ENCODE data around the gene OR1J2. TPM values are rescaled to one million over a fixed set of nuclear protein-coding genes. Genes with fewer than 3 reads are reported as not detected.
"Not testable (repeated sequence)": the region's sequence is repeated elsewhere in the genome, so short reads cannot be mapped to it uniquely, and the experiment has no call there.

OR1J2 gene
- total RNA-seq, 1 donor from 2014 or later = not detected

- Mint-ChIP-seq H3K27ac (ENCODE audit: unreplicated experiment) (no peak overlapping the region), H3K4me3 (ENCODE audit: unreplicated experiment) (no peak overlapping the region)
- no peak for FAIRE-seq
Observed at GRCh38 chr9:122519376-122519775, 8.8 kb downstream of the OR1J2 start.

GRCh38 chr9:122526602-122527001 lies 16.0 kb downstream of the OR1J2 start:
- no peaks in the 10 kb centered on the region for H4K20me1 ChIP-seq (ENCODE audit: insufficient read depth, low read length)
- FAIRE-seq (no peak), DNase-seq (ENCODE audit: low read depth) (no peak)
- H3K4me1 ChIP-seq (ENCODE audit: insufficient read depth, low read length) = no peaks in the 10 kb centered on the region
- H3K4me3 Mint-ChIP-seq (ENCODE audit: unreplicated experiment) = no peak overlapping the region
- H3K4me1 Mint-ChIP-seq (ENCODE audit: low read depth, unreplicated experiment) = no peaks in the 10 kb centered on the region
- peaks cover 4% of the 10 kb centered on the region for H3K9me3 Mint-ChIP-seq (ENCODE audit: unreplicated experiment)
- no peaks in the 10 kb centered on the region for H3K36me3 ChIP-seq (ENCODE audit: insufficient read depth, low read length)
- H3K9me3 ChIP-seq (ENCODE audit: insufficient read depth, low read depth, low read length) = peaks cover 3% of the 10 kb centered on the region
- no peaks in the 10 kb centered on the region for H3K36me3 Mint-ChIP-seq (ENCODE audit: low read depth, unreplicated experiment)
- TF ChIP-seq CTCF (IDR thresholded peaks at IDR 0.05; ENCODE audit: insufficient read depth, low read depth, low read length) (no peak), EZH2 (IDR thresholded peaks at IDR 0.05; ENCODE audit: insufficient read depth, low read length) (no peak)
- H3K27ac Mint-ChIP-seq (ENCODE audit: unreplicated experiment) = no peak overlapping the region
- H3K4me2 ChIP-seq (ENCODE audit: low read length) = no peak overlapping the region
- H3K79me2 ChIP-seq (ENCODE audit: insufficient read depth, low read length) = no peaks in the 10 kb centered on the region
- no peak overlapping the region for H3K9ac ChIP-seq (ENCODE audit: low read length)
- no peak overlapping the region for H3K4me3 ChIP-seq (ENCODE audit: insufficient read depth, low read depth, low read length)
- no peaks in the 10 kb centered on the region for H3K27me3 ChIP-seq (ENCODE audit: insufficient read depth, low read length)
- peaks cover 3% of the 10 kb centered on the region for H3K27me3 Mint-ChIP-seq (ENCODE audit: low read depth, unreplicated experiment)
- H3K27ac ChIP-seq (ENCODE audit: low read depth, low read length) = no peak overlapping the region
- no peak overlapping the region for H2AFZ ChIP-seq (ENCODE audit: low read depth, low read length)

More at GRCh38 chr9:122519376-122519775, 8.8 kb downstream of the OR1J2 start:
- Histone ChIP-seq H3K27me3 (ENCODE audit: insufficient read depth, low read length) (no peaks in the 10 kb centered on the region), H3K4me3 (ENCODE audit: insufficient read depth, low read depth, low read length) (no peak overlapping the region), H3K36me3 (ENCODE audit: insufficient read depth, low read length) (no peaks in the 10 kb centered on the region), H3K27ac (ENCODE audit: low read depth, low read length) (no peak overlapping the region), H3K9ac (ENCODE audit: low read length) (no peak overlapping the region), H3K4me2 (ENCODE audit: low read length) (no peak overlapping the region), H3K79me2 (ENCODE audit: insufficient read depth, low read length) (no peaks in the 10 kb centered on the region), H3K9me3 (ENCODE audit: insufficient read depth, low read depth, low read length) (no peaks in the 10 kb centered on the region), H3K4me1 (ENCODE audit: insufficient read depth, low read length) (no peaks in the 10 kb centered on the region), H4K20me1 (ENCODE audit: insufficient read depth, low read length) (no peaks in the 10 kb centered on the region), H2AFZ (ENCODE audit: low read depth, low read length) (no peak overlapping the region)
- Mint-ChIP-seq H3K36me3 (ENCODE audit: low read depth, unreplicated experiment) (no peaks in the 10 kb centered on the region), H3K9me3 (ENCODE audit: unreplicated experiment) (no peaks in the 10 kb centered on the region), H3K4me1 (ENCODE audit: low read depth, unreplicated experiment) (no peaks in the 10 kb centered on the region), H3K27me3 (ENCODE audit: low read depth, unreplicated experiment) (peaks cover 9% of the 10 kb centered on the region)
- no peak for DNase-seq (ENCODE audit: low read depth)
- TF ChIP-seq EZH2 (IDR thresholded peaks at IDR 0.05; ENCODE audit: insufficient read depth, low read length) = no peak
- no peak for TF ChIP-seq CTCF (IDR thresholded peaks at IDR 0.05; ENCODE audit: insufficient read depth, low read depth, low read length)

GRCh38 chr9:122527193-122527592 lies 16.6 kb downstream of the OR1J2 start, which contains the start of gene OR1N1:
TSS of gene OR1N1 (minus strand) at chr9:122527293. CDS start at chr9:122527293, 0 bp downstream.
- no peak for TF ChIP-seq EZH2 (IDR thresholded peaks at IDR 0.05; ENCODE audit: insufficient read depth, low read length)
- TF ChIP-seq CTCF (IDR thresholded peaks at IDR 0.05; ENCODE audit: insufficient read depth, low read depth, low read length) = no peak
- H4K20me1 ChIP-seq (ENCODE audit: insufficient read depth, low read length) = no peaks in the 10 kb centered on the region
- FAIRE-seq (no peak), DNase-seq (ENCODE audit: low read depth) (no peak)
- H3K9ac ChIP-seq (ENCODE audit: low read length) = no peak within 1 kb of the TSS
- no peaks in the 10 kb centered on the region for H3K36me3 ChIP-seq (ENCODE audit: insufficient read depth, low read length)
- Mint-ChIP-seq H3K27ac (ENCODE audit: unreplicated experiment) (no peak within 1 kb of the TSS), H3K9me3 (ENCODE audit: unreplicated experiment) (peaks cover 4% of the 10 kb centered on the region), H3K27me3 (ENCODE audit: low read depth, unreplicated experiment) (peaks cover 3% of the 10 kb centered on the region), H3K4me1 (ENCODE audit: low read depth, unreplicated experiment) (no peaks in the 10 kb centered on the region), H3K36me3 (ENCODE audit: low read depth, unreplicated experiment) (no peaks in the 10 kb centered on the region), H3K4me3 (ENCODE audit: unreplicated experiment) (no peak within 1 kb of the TSS)
- no peaks in the 10 kb centered on the region for H3K27me3 ChIP-seq (ENCODE audit: insufficient read depth, low read length)
- H2AFZ ChIP-seq (ENCODE audit: low read depth, low read length) = no peak within 1 kb of the TSS
- no peaks in the 10 kb centered on the region for H3K4me1 ChIP-seq (ENCODE audit: insufficient read depth, low read length)
- H3K4me2 ChIP-seq (ENCODE audit: low read length) = no peak within 1 kb of the TSS
- H3K9me3 ChIP-seq (ENCODE audit: insufficient read depth, low read depth, low read length) = peaks cover 3% of the 10 kb centered on the region
- H3K4me3 ChIP-seq (ENCODE audit: insufficient read depth, low read depth, low read length) = no peak within 1 kb of the TSS
- no peak within 1 kb of the TSS for H3K27ac ChIP-seq (ENCODE audit: low read depth, low read length)
- H3K79me2 ChIP-seq (ENCODE audit: insufficient read depth, low read length) = no peaks in the 10 kb centered on the region

GRCh38 chr9:122531157-122531556 lies 20.6 kb downstream of the OR1J2 start:
- H3K36me3 ChIP-seq (ENCODE audit: insufficient read depth, low read length); H3K27ac Mint-ChIP-seq (ENCODE audit: unreplicated experiment); H3K4me3 ChIP-seq (ENCODE audit: insufficient read depth, low read depth, low read length); DNase-seq (ENCODE audit: low read depth); H3K4me1 ChIP-seq (ENCODE audit: insufficient read depth, low read length); H3K27ac ChIP-seq (ENCODE audit: low read depth, low read length); H3K9ac ChIP-seq (ENCODE audit: low read length); H3K9me3 ChIP-seq (ENCODE audit: insufficient read depth, low read depth, low read length); H3K4me1 Mint-ChIP-seq (ENCODE audit: low read depth, unreplicated experiment); H3K9me3 Mint-ChIP-seq (ENCODE audit: unreplicated experiment); H3K79me2 ChIP-seq (ENCODE audit: insufficient read depth, low read length); H3K4me3 Mint-ChIP-seq (ENCODE audit: unreplicated experiment); H4K20me1 ChIP-seq (ENCODE audit: insufficient read depth, low read length); H3K4me2 ChIP-seq (ENCODE audit: low read length); H3K27me3 Mint-ChIP-seq (ENCODE audit: low read depth, unreplicated experiment); FAIRE-seq; H2AFZ ChIP-seq (ENCODE audit: low read depth, low read length); H3K27me3 ChIP-seq (ENCODE audit: insufficient read depth, low read length); H3K36me3 Mint-ChIP-seq (ENCODE audit: low read depth, unreplicated experiment): not testable (repeated sequence)

Data from astrocyte (in vitro differentiated cells and primary cell).